SK-N-SH (cell line): ENCODE results near the gene ABCC5. TPM values are rescaled to one million over a fixed set of nuclear protein-coding genes. Genes with fewer than 3 reads are reported as not detected.

Experiments
- CTCF ChIA-PET: fragments of 300-600, 350-600 bp; formaldehyde crosslinking; extraction: SDS; loops from one replicate; lab custom pipeline; 2021; lab: Yijun Ruan, JAX
- POLR2A ChIA-PET: fragments of 350-600 bp; sonication (Branson Sonifier 250); formaldehyde crosslinking; extraction: SDS; loops from one replicate; lab custom pipeline; 2020; ENCODE audit warnings: antibody characterized with exemption, inconsistent platforms; lab: Yijun Ruan, JAX
- DNase-seq: peaks from one replicate; pipeline ENCODE4 v3.0.0; 2012
- H2AFZ ChIP-seq: fragments of 200-600 bp; sonication (generic); 2 replicates; pipeline ENCODE4 v1.8.1; 2016; ENCODE audit warnings: antibody characterized with exemption, mild to moderate bottlenecking, low read depth
- H3F3A ChIP-seq: fragments of 200-600 bp; sonication (generic); replicated peaks from 2 replicates; pipeline ENCODE3; 2016; ENCODE audit warnings: antibody characterized with exemption, mild to moderate bottlenecking; ENCODE audit not compliant: insufficient read depth
- H3K27ac ChIP-seq, 2 experiments: fragments of 200-500 bp in 1 of 2; fragments of 200-600 bp in 1 of 2; sonication (Bioruptor generic) in 1 of 2; sonication (generic), shearing (Covaris generic) in 1 of 2; 2 replicates each; pipeline versions ENCODE4 v1.5.1 to v1.6.1; 2014 to 2016; ENCODE audit warnings: low read depth in 2 of 2, inconsistent platforms in 1 of 2, low read length in 1 of 2, mild to moderate bottlenecking in 1 of 2, mixed read lengths in 1 of 2
- H3K27me3 ChIP-seq: fragments of 200-600 bp; sonication (generic), shearing (Covaris generic); 2 replicates; pipeline ENCODE4 v1.6.1; 2016; ENCODE audit warnings: mixed run types; ENCODE audit not compliant: insufficient read depth
- H3K36me3 ChIP-seq, 2 experiments: fragments of 200-500 bp in 1 of 2; fragments of 200-600 bp in 1 of 2; sonication (Bioruptor generic) in 1 of 2; sonication (generic) in 1 of 2; replicated peaks in 1 of 2; 2 replicates each; pipeline versions ENCODE3 to v1.5.1; 2014 to 2016; ENCODE audit warnings: low read length in 1 of 2, mild to moderate bottlenecking in 1 of 2; ENCODE audit not compliant: insufficient read depth in 2 of 2, control insufficient read depth in 1 of 2
- H3K4me1 ChIP-seq, 2 experiments: fragments of 200-500 bp in 1 of 2; fragments of 200-600 bp in 1 of 2; sonication (Bioruptor generic) in 1 of 2; sonication (generic), shearing (Covaris generic) in 1 of 2; 2 replicates each; pipeline versions ENCODE4 v1.5.1 to v1.6.1; 2014 to 2016; ENCODE audit warnings: low read depth in 1 of 2, low read length in 1 of 2, mixed run types in 1 of 2; ENCODE audit not compliant: insufficient read depth in 2 of 2, control insufficient read depth in 1 of 2
- H3K4me2 ChIP-seq: fragments of 200-600 bp; sonication (generic), shearing (Covaris generic); 2 replicates; pipeline ENCODE4 v1.6.1; 2017; ENCODE audit warnings: mixed run types
- H3K4me3 ChIP-seq, 2 experiments: fragments of 200-500 bp in 1 of 2; fragments of 200-600 bp in 1 of 2; sonication (Bioruptor generic) in 1 of 2; sonication (generic), shearing (Covaris generic) in 1 of 2; 2 replicates each; pipeline versions ENCODE4 v1.5.1 to v1.8.1; 2014 to 2016; ENCODE audit warnings: low read depth in 2 of 2, inconsistent platforms in 1 of 2, low read length in 1 of 2, mild to moderate bottlenecking in 1 of 2, mixed read lengths in 1 of 2, moderate library complexity in 1 of 2
- H3K79me2 ChIP-seq: fragments of 200-600 bp; sonication (generic); 2 replicates; pipeline ENCODE4 v1.8.1; 2017; ENCODE audit warnings: mild to moderate bottlenecking; ENCODE audit not compliant: insufficient read depth
- H3K9ac ChIP-seq: fragments of 200-600 bp; sonication (generic); 2 replicates; pipeline ENCODE4 v1.6.1; 2017; ENCODE audit warnings: mixed run types
- H3K9me2 ChIP-seq: fragments of 200-600 bp; sonication (generic); 2 replicates; pipeline ENCODE4 v1.6.1; 2017; ENCODE audit warnings: mixed run types
- H3K9me3 ChIP-seq: fragments of 200-600 bp; sonication (generic); 2 replicates; pipeline ENCODE4 v1.6.1; 2017; ENCODE audit warnings: mixed run types, mild to moderate bottlenecking, moderate library complexity
- H4K20me1 ChIP-seq: fragments of 200-600 bp; sonication (generic); 2 replicates; pipeline ENCODE4 v1.6.1; 2017; ENCODE audit warnings: mild to moderate bottlenecking, mixed run types; ENCODE audit not compliant: insufficient read depth
- CHD2 ChIP-seq: fragments of 150-350 bp; IDR thresholded peaks from 2 replicates; pipeline ENCODE4 v1.6.1; 2018; ENCODE audit warnings: low read length; ENCODE audit not compliant: partially characterized antibody
- MXI1 ChIP-seq: IDR thresholded peaks from 2 replicates; pipeline ENCODE4 v1.6.1; 2012; ENCODE audit warnings: mild to moderate bottlenecking, low read depth, low read length, improper control_type of control experiment
- RCOR1 ChIP-seq: fragments of 150-350 bp; IDR thresholded peaks from 2 replicates; pipeline ENCODE4 v1.6.1; 2017; ENCODE audit warnings: antibody characterized with exemption, low read length
- REST ChIP-seq: IDR thresholded peaks from 2 replicates; pipeline ENCODE4 v1.6.1; 2012; ENCODE audit warnings: mild to moderate bottlenecking, low read depth, low read length, moderate library complexity
- RXRA ChIP-seq: IDR thresholded peaks from 2 replicates; pipeline ENCODE4 v1.4.0; 2012; ENCODE audit warnings: low read depth, mild to moderate bottlenecking, borderline replicate concordance
- YY1 ChIP-seq: IDR thresholded peaks from 2 replicates; pipeline ENCODE4 v1.4.0; 2012; ENCODE audit warnings: low read depth, mild to moderate bottlenecking
- WGBS: methylation state at CpG from one replicate; pipeline ENCODE4 v1.1.6; 2017; ENCODE audit warnings: low lambda C conversion rate; 5-methylcytosine and 5-hydroxymethylcytosine counted together
- polyA plus RNA-seq, 3 experiments: library from polyadenylated mRNA; depleted of rRNA; stranded (reverse); fragments of >200 nt; gene quantifications; 2 replicates each; pipeline ENCODE4 v1.2.3, GENCODE V29; 2012
- TF ChIP-seq, protein P1 (sequence below): IDR thresholded peaks from 2 replicates; pipeline ENCODE4 v1.4.0; 2012; ENCODE audit warnings: low read depth

Gene ABCC5
- polyA plus RNA-seq, 1 of the 3 experiments (the other 2 are of a cell fraction): 25.9 TPM

- peak; percentile 56; the same call in 1 of the 2 replicates for TF ChIP-seq REST
- TF ChIP-seq, protein P1, sequence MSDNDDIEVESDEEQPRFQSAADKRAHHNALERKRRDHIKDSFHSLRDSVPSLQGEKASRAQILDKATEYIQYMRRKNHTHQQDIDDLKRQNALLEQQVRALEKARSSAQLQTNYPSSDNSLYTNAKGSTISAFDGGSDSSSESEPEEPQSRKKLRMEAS: peak; percentile 96
- TF ChIP-seq MXI1: peak; percentile 92
- TF ChIP-seq YY1: peak; percentile 89
- no peak for TF ChIP-seq RXRA
- TF ChIP-seq RCOR1: peak; percentile 42; the same call in 1 of the 2 replicates
Measured at GRCh38 chr3:183884427-183885296, 133.0 kb downstream of the ABCC5 start, which contains the start of gene PARL (continued).

GRCh38 chr3:183884097-183884426 lies 133.6 kb downstream of the ABCC5 start:
- Histone ChIP-seq H3F3A (no peaks in the 10 kb centered on the region), H3K4me1 (peaks cover 0 to 11% of the 10 kb centered on the region in 2 experiments; a peak in 2 of 4 replicates), H3K79me2 (peaks cover 55% of the 10 kb centered on the region), H3K9ac (peak overlapping the region; percentile 89), H3K27ac (peak overlapping the region; percentile 62 to 74), H2AFZ (peak overlapping the region; percentile 95; the same call in 1 of the 2 replicates)
- ChIA-PET POLR2A (interaction anchor here (0.7 to 1.6 kb wide), 5 partner anchors 12 to 413 kb away, joined by 3 to 9 read pairs (median 3); partner anchors contain the start of gene MAP6D1), CTCF (interaction anchor here (0.6 to 4.0 kb wide), 35 partner anchors 9 to 761 kb away, joined by 3 to 50 read pairs (median 4); partner anchors contain the start of genes EIF2B5 and MAP6D1)
- no peak for TF ChIP-seq CHD2
- TF ChIP-seq, protein P1: 0 out of 2 replicates have a peak, but pooled peaks have one; percentile 23
- TF ChIP-seq, all 33 proteins: peak for 1
- H3K4me2 ChIP-seq: peak overlapping the region; percentile 88
- no peaks in the 10 kb centered on the region for H3K9me2 ChIP-seq
- H3K4me3 ChIP-seq: peak overlapping the region; percentile 78 to 97
- no peaks in the 10 kb centered on the region for H3K36me3 ChIP-seq
- no peaks in the 10 kb centered on the region for H3K9me3 ChIP-seq
- DNase-seq: no peak
- H4K20me1 ChIP-seq: peaks cover 33% of the 10 kb centered on the region
- H3K27me3 ChIP-seq: no peaks in the 10 kb centered on the region
- 2% methylated on average over 9 of the region's 9 CpGs for WGBS
